ENCODE results near the gene CRYGS.

GRCh38 chr3:186532598-186533072, 11.5 kb downstream of the CRYGS start:
- TF ChIP-seq POLR2A (IDR thresholded peaks at IDR 0.05) = no peak
- TF ChIP-seq, protein P1, sequence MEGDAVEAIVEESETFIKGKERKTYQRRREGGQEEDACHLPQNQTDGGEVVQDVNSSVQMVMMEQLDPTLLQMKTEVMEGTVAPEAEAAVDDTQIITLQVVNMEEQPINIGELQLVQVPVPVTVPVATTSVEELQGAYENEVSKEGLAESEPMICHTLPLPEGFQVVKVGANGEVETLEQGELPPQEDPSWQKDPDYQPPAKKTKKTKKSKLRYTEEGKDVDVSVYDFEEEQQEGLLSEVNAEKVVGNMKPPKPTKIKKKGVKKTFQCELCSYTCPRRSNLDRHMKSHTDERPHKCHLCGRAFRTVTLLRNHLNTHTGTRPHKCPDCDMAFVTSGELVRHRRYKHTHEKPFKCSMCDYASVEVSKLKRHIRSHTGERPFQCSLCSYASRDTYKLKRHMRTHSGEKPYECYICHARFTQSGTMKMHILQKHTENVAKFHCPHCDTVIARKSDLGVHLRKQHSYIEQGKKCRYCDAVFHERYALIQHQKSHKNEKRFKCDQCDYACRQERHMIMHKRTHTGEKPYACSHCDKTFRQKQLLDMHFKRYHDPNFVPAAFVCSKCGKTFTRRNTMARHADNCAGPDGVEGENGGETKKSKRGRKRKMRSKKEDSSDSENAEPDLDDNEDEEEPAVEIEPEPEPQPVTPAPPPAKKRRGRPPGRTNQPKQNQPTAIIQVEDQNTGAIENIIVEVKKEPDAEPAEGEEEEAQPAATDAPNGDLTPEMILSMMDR (IDR thresholded peaks at IDR 0.05) = no peak

All from esophagus squamous epithelium (tissue), 4 donors.